ELF-1 (cell line): Measurements from ENCODE around the gene FBLN1.
"Not testable (repeated sequence)": the region's sequence is repeated elsewhere in the genome, so short reads cannot be mapped to it uniquely, and the experiment has no call there.

Source experiments
- DNase-seq: peaks from one replicate; pipeline ENCODE4 v3.0.0-alpha.2; 2016; ENCODE audit warnings: low read depth, low spot score

FBLN1 gene

GRCh38 chr22:45526768-45527360, 24.2 kb downstream of the FBLN1 start:
- no peak for DNase-seq

DNA sequence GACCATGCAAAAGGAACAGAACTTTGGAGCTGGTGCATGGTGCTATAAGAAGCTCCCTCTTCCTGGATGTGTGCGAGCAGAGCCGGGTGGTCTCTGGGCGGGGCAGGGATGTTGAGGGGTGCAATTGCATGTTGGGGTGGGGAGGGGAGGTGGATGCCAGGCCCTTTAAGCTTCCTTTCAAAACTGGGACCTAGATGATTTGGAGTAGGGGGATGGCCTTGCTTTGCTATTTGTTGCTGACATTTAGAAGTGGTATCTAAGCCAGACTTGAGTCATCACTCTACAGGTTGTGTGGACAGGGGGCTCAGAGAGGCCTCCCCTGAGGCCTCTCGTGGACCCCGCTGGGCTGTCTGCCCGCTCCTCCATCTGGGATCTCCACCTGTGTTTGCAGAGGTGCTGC, 24.8 kb downstream of the FBLN1 start:
- DNase-seq: no peak

GRCh38 chr22:45528046-45528445, 25.4 kb downstream of the FBLN1 start:
- DNase-seq: no peak

GRCh38 chr22:45529105-45529504, 26.4 kb downstream of the FBLN1 start:
- DNase-seq: no peak

DNA sequence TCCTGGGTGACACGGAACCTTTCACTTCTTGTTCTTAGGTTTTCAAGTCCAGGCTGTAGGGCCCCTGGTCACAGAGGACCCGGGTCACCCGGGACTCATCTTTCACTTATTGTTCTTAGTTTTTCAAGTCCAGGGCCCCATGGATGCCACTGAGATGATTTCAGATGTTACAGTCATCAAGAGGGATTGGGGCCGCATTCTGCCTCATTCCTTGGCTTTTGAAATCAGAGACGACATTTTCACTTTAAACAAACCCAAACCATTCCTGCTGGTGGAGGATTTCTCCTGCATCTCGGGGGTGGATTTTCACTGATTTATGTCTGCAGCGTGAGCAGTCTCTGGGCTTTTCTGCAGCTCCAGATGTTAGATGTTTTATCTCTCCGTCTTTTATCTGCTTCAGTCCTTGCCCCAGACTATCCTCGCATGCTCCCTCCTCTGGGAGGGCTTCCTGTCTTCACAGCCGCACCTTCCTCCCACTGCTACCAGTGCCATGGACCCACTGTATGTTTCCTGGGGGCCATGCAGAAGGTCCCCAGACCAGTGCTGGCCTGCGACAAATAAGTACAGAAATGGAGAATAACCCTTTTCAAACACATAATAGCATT, 27.4 kb downstream of the FBLN1 start:
- no peak for DNase-seq

GRCh38 chr22:45531441-45532234, 29.0 kb downstream of the FBLN1 start:
- no peak for DNase-seq

- peak; percentile 41 for DNase-seq
Observed at GRCh38 chr22:45532235-45532631, 29.6 kb downstream of the FBLN1 start.

GRCh38 chr22:45533703-45534102, 31.0 kb downstream of the FBLN1 start:
- no peak for DNase-seq

DNA sequence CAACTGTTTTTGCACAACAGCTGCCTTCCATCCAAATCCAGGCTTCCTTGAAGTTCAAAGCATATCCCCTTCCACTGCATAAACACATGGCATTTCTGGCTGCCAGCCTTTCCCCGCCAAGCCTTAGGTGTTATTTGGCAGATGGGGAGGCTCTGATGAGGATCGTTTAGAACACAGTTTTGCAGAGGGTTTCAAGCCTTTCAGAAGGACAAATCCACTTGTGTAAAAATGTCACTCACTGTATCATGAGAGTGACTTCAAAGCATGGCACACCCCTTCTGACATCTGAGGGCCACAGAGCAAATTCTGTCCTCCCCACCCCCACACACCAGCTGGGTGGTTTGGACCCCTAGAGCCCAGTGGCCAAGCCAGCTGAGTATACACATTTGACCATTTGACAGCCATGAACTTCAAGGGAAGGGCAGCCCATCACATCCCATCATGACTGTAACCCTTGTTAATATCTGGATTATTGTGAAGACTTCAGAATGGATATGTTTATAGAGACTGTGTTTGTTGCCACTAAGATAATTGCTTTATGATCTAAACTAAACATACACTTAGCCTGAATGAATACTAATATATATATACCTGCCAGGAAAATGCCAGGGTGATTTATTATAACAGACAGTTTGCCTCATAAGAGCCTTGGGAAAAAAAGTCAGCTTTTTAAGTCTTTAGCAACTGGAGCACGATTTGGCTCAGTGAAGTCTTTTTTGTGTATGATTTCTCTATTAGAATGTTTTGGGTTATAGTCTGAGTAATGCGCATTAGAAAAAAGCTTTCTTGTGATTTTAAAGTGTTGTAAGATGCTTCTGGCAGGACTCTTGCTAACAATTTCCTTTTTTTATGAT, 31.9 kb downstream of the FBLN1 start:
- no peak for DNase-seq

- DNase-seq: no peak
Observed at GRCh38 chr22:45535290-45535689, 32.6 kb downstream of the FBLN1 start.

- not testable (repeated sequence) for DNase-seq
Observed at GRCh38 chr22:45535835-45536234, 33.2 kb downstream of the FBLN1 start.

- no peak for DNase-seq
Observed at GRCh38 chr22:45537734-45538181, 35.1 kb downstream of the FBLN1 start.

- DNase-seq: no peak
Observed at GRCh38 chr22:45538281-45538680, 35.6 kb downstream of the FBLN1 start.

GRCh38 chr22:45540122-45540521, 37.4 kb downstream of the FBLN1 start:
- no peak for DNase-seq

DNA sequence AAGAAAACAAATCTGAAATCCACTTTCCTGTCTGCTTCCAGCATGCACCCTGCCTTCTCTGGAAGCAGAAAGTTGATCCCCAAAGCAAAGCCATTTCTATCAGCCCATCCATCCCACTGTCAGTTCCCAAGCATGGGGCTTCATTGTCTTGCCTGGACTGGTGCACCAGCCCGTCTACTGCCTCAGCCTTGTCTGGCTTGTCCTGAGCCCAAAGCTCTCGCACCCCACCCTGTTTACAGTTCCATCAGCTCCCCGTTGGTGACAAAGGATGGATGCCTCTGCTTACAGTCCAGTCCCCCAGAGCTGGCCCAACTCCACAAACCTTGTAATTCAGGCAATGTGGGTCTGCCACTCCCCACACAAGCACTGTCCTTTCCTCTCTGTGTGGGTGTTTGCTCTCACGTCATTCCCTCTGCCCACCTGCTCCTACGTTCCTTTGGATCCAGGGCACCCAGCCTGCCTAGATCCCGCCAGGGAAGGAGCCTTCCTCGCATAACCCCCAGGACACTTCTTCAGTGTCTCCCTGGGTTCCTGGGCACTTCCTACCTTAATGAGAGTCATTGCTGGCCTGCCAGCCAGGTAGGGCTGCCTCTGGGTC, 38.8 kb downstream of the FBLN1 start:
- DNase-seq: no peak

GRCh38 chr22:45542001-45542520, 39.4 kb downstream of the FBLN1 start:
- no peak for DNase-seq

- not testable (repeated sequence) for DNase-seq
Observed at GRCh38 chr22:45542736-45543135, 40.1 kb downstream of the FBLN1 start.

- no peak for DNase-seq
Observed at GRCh38 chr22:45543243-45543642, 40.6 kb downstream of the FBLN1 start.

DNA sequence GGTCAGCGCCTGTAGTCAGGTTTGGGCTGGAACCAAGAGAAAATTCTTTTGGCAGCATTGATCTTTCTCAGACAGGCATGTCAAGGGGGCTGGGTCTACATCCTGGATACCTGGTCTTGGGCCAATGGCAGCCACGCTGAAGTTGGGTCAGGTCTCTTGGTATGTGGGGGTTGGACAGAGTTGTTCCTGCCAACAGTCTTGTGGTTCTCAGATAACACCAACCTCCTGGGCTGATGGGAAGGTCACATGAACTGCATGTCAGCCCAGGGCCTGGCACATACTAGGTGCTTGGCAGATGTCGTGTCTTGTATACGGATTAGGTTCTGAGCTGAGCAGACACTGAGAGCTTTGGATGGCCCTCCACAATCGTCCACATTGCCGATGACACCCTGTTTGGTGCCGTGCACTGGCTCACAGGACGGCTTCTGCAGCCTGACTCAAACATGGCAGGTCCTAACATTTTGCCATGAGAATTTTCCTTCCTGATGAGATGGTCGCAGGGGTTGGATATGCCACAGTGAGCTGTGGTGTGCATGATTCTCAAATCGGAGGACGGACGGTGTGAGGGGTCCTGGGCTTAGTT, 42.0 kb downstream of the FBLN1 start:
- no peak for DNase-seq

DNA sequence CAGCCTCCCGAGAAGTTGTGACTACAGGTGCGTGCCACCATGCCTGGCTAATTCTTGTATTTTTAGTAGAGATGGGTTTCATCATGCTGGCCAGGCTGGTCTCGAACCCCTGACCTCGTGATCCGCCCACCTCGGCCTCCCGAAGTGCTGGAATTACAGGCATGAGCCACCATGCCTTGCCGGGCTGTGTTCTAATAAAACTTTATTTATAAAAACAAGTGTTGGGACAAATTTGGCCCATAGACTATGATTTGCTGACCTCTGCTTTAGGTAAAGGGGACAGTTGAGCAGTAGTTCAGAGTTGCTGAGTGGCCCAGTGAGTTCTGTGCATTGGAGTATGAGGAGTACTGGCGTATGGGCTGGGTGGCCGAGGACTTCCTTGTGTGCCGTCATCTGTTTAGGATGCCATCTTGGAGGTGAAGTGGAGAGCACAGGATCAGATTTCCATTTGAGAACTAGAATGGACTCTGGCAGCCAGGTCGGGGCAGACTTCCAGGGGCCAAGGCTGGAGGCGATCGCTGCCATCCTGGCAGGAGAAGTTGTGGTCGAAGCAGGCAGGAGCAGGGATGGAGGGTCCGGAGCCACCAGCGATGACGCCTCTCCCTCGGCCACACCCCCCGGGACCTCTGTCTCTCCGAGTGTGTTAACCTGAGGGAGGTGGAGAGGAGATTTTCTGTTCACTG, 43.8 kb downstream of the FBLN1 start:
- DNase-seq: no peak
